Activated effector memory CD4-positive, alpha-beta T cell treated with Interleukin-2 at 50 U/mL for 16 hours (primary cell): Measurements from ENCODE around the gene HOXC11.

Experiments
- DNase-seq: peaks from one replicate; pipeline ENCODE4 v3.0.0-alpha.2; 2020

HOXC11 gene

GRCh38 chr12:53960187-53961024, 12.5 kb upstream of the HOXC11 start:
- no peak for DNase-seq

GRCh38 chr12:53961025-53961761, 11.7 kb upstream of the HOXC11 start:
- DNase-seq: no peak

GRCh38 chr12:53963005-53963404, 9.9 kb upstream of the HOXC11 start:
- no peak for DNase-seq

GRCh38 chr12:53963434-53964314, 9.3 kb upstream of the HOXC11 start:
- DNase-seq: no peak

- no peak for DNase-seq
Measured at GRCh38 chr12:53964315-53964713, 8.6 kb upstream of the HOXC11 start.

- no peak for DNase-seq
Measured at GRCh38 chr12:53965281-53966084, 7.4 kb upstream of the HOXC11 start.

GRCh38 chr12:53966085-53966384, 6.9 kb upstream of the HOXC11 start:
- no peak for DNase-seq

- no peak for DNase-seq
Measured at GRCh38 chr12:53966385-53967133, 6.4 kb upstream of the HOXC11 start.

- no peak for DNase-seq
Measured at GRCh38 chr12:53967421-53967925, 5.5 kb upstream of the HOXC11 start.

GRCh38 chr12:53968214-53969127, 4.5 kb upstream of the HOXC11 start:
- DNase-seq: no peak

- DNase-seq: no peak
Measured at GRCh38 chr12:53969588-53970259, 3.2 kb upstream of the HOXC11 start.

- no peak for DNase-seq
Measured at GRCh38 chr12:53970451-53970850, 2.5 kb upstream of the HOXC11 start.

- DNase-seq: no peak
Measured at GRCh38 chr12:53971129-53971528, 1.8 kb upstream of the HOXC11 start.

GRCh38 chr12:53971686-53972085, 1.2 kb upstream of the HOXC11 start:
- DNase-seq: no peak

GRCh38 chr12:53972152-53972702, 699 bp upstream of the HOXC11 start:
- no peak for DNase-seq

- DNase-seq: no peak
Measured at GRCh38 chr12:53973236-53974042, 513 bp downstream of the HOXC11 start.

- no peak for DNase-seq
Measured at GRCh38 chr12:53974084-53975063, 1.4 kb downstream of the HOXC11 start, which contains the start of gene HOTAIR. Gene HOTAIR (minus strand): TSS chr12:53974954.
